Heart left ventricle (tissue), 16 donors: ENCODE data around the gene DCTN5. TPM values are rescaled to one million over a fixed set of nuclear protein-coding genes. Genes with fewer than 3 reads are reported as not detected.

Source experiments
- ATAC-seq, 4 donors: fragments of 200-7000 bp; cut with Tn5 transposase; one replicate each; pipeline ENCODE4 v1.9.1; 2020 to 2022; ENCODE audit warnings: moderate library complexity in 4 of 4, mild to moderate bottlenecking in 3 of 4, moderate number of reproducible peaks in 1 of 4
- DNase-seq, 5 donors: peaks; one replicate each; pipeline ENCODE4 v3.0.0-alpha.2; 2020
- H3K27ac ChIP-seq, 12 donors: fragments of 200-600 bp; sonication (generic) in 4 of 12; one replicate each; pipeline versions ENCODE4 v1.5.0 to v1.8.0; 2016 to 2022; ENCODE audit warnings: mild to moderate bottlenecking in 2 of 12
- H3K27me3 ChIP-seq, 9 donors: fragments of 200-600 bp; sonication (generic) in 2 of 9; one replicate each; pipeline versions ENCODE4 v1.5.1 to v1.8.0; 2016 to 2022; ENCODE audit warnings: mild to moderate bottlenecking in 3 of 9
- H3K36me3 ChIP-seq, 9 donors: fragments of 200-600 bp; sonication (generic) in 2 of 9; one replicate each; pipeline versions ENCODE4 v1.5.0 to v1.8.0; 2018 to 2022; ENCODE audit warnings: mild to moderate bottlenecking in 2 of 9
- H3K4me1 ChIP-seq, 12 donors: fragments of 200-600 bp; sonication (generic) in 4 of 12; one replicate each; pipeline versions ENCODE4 v1.5.0 to v1.8.0; 2016 to 2022; ENCODE audit warnings: mild to moderate bottlenecking in 3 of 12
- H3K4me3 ChIP-seq, 12 donors: fragments of 200-600 bp; sonication (generic) in 4 of 12; one replicate each; pipeline versions ENCODE4 v1.5.0 to v1.8.0; 2017 to 2022; ENCODE audit warnings: mild to moderate bottlenecking in 9 of 12, moderate library complexity in 4 of 12
- H3K9me3 ChIP-seq, 12 donors: fragments of 200-600 bp; sonication (generic) in 4 of 12; one replicate each; pipeline versions ENCODE4 v1.5.0 to v1.8.0; 2016 to 2022; ENCODE audit warnings: mild to moderate bottlenecking in 1 of 12
- POLR2A ChIP-seq, 2 donors: fragments of 450-650 bp; IDR thresholded peaks; one replicate each; pipeline ENCODE4 v1.6.1; 2017; ENCODE audit warnings: antibody characterized with exemption in 2 of 2, mild to moderate bottlenecking in 2 of 2, moderate library complexity in 2 of 2
- WGBS, 4 donors: extraction: QIAGEN DNeasy Blood & Tissue Kit in 2 of 4; methylation state at CpG; one replicate each; pipeline versions ENCODE4 v1.1.5 to v1.1.7; 2013 to 2018; 5-methylcytosine and 5-hydroxymethylcytosine counted together
- intact Hi-C, 10 donors: fragments of 100-400 bp; cut with DNase I; formaldehyde crosslinking; loops; one replicate each; pipeline versions ENCODE4 v1.11.1 to v1.14.2; 2022
- polyA plus RNA-seq, 2 donors: library from polyadenylated mRNA; stranded (reverse); fragments of 200-250 nt; gene quantifications; one replicate each; pipeline ENCODE4 v1.2.3, GENCODE V29; 2013
- total RNA-seq, 9 donors: library from RNA; depleted of rRNA in 2 of 9; stranded (reverse); fragments of >200 nt in 2 of 9; fragmentation: NEBNext Ultra II Directional in 3 of 9; extraction: Animal tissue kit (Norgen Biotek cat#: 25700) in 3 of 9; gene quantifications; one replicate each; pipeline versions ENCODE4 v1.1.0 to v1.2.4, GENCODE V29; 2016 to 2023
- TF ChIP-seq, protein P1 (sequence below), 12 donors: fragments of 200-600 bp; sonication (generic) in 4 of 12; IDR thresholded peaks; one replicate each; pipeline versions ENCODE4 v1.5.0 to v1.8.0; 2018 to 2022; ENCODE audit warnings: antibody characterized with exemption in 12 of 12, mild to moderate bottlenecking in 5 of 12
- donor health status: ischemic (EF 13 %, LVEDD 7.1; RV severe dilation, severe dysfunction).
- donor health status: healthy with polysubstance abuse.
- donor health status: DM: no; HTN: yes; CAD: no.
- donor health status: DM: no; HTN: no; CAD: no.
- donor health status: ischemic (EF 25% LVEDD 6.9; RV normal size, moderate dysfunction).
- donor health status: ischemic (EF 25% LVEDD 5.7; RV mildly dilated, moderate dysfunction).
- donor health status: healthy.
- donor health status: DM: yes; HTN: yes; CAD: no.
- donor health status: ischemic (EF 35%, LVEDD 5.7; RV mildly dilated, moderate dysfunction).
- donor health status: nonischemic (EF 11% LVEDD 7.7; RV severe dilation, severe dysfunction).
- donor health status: DM: yes; HTN: yes; CAD: no.
- donor health status: PGD.
- donor health status: ischemic (EF 29% LVEDD 5.4; RV normal size, mild dysfunction).
- donor health status: nonischemic (EF 23%, LVEDD 6.1; RV moderate dilation, normal function).

The DCTN5 gene
- total and polyA plus RNA-seq, 11 donors: 7.4 to 56.0 (median 38.4) TPM

DNA sequence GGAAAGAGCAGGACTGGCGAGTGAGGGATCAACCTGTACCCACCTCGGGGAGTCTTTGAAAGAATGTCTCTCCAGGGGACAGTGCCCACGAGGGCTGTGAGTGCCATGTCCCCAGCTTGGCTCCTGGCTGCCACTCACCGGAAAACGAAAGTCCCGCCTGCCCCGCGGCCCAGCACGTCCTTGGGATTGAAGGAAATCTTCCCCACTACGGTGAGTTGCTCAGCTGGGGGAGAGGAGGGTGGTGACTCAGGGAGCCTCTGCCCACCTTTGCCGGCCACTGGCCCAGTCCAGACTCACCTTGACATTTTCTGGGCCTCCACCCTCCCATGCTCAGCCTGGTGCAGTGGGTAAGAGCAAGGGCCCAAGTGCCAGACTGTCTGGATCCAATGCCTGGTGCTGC, 54.5 kb downstream of the DCTN5 start:
- Histone ChIP-seq H3K4me3 (no peak overlapping the region), H3K27ac (no peak overlapping the region), H3K9me3 (no peaks in the 10 kb centered on the region), H3K4me1 (peaks cover 0 to 9% (median 0%) of the 10 kb centered on the region in 12 donors), H3K27me3 (peaks cover 0 to 20% (median 0%) of the 10 kb centered on the region in 9 donors), H3K36me3 (peaks cover 0 to 5% (median 1%) of the 10 kb centered on the region in 9 donors)
- no peak for DNase-seq
- WGBS, 4 donors: 79 to 89% (median 85%) methylated on average over 11 of the region's 11 CpGs
- ATAC-seq: no peak
- TF ChIP-seq, protein P1, sequence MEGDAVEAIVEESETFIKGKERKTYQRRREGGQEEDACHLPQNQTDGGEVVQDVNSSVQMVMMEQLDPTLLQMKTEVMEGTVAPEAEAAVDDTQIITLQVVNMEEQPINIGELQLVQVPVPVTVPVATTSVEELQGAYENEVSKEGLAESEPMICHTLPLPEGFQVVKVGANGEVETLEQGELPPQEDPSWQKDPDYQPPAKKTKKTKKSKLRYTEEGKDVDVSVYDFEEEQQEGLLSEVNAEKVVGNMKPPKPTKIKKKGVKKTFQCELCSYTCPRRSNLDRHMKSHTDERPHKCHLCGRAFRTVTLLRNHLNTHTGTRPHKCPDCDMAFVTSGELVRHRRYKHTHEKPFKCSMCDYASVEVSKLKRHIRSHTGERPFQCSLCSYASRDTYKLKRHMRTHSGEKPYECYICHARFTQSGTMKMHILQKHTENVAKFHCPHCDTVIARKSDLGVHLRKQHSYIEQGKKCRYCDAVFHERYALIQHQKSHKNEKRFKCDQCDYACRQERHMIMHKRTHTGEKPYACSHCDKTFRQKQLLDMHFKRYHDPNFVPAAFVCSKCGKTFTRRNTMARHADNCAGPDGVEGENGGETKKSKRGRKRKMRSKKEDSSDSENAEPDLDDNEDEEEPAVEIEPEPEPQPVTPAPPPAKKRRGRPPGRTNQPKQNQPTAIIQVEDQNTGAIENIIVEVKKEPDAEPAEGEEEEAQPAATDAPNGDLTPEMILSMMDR (IDR thresholded peaks at IDR 0.05): no peak
- no peak for TF ChIP-seq POLR2A (IDR thresholded peaks at IDR 0.05)
- intact Hi-C loops: no loop called here

DNA sequence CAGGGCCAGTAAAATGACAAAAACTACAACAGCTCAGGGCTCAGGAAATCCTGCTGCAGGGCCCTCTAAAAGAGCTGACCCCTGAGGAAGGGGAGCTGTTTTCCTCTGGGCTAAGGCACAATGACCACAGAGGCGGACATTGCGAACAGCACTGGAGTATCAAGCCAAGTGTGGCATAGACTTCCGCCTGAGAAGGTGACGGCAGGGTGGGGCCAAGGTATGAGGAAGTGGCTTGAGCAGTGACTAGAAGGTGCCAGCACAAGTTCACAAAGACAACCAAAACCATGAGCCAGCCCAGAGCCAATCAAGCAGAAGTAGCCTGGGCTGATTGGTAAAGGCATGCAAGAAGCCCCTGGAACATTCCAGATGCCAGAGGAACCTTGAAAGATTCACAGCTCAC, 57.8 kb downstream of the DCTN5 start:
- no peak overlapping the region for H3K4me3 ChIP-seq
- intact Hi-C loops: no loop called here
- H3K36me3 ChIP-seq: no peaks in the 10 kb centered on the region
- no peak for ATAC-seq
- no peak for DNase-seq
- no peak for TF ChIP-seq POLR2A (IDR thresholded peaks at IDR 0.05)
- TF ChIP-seq, protein P1 (IDR thresholded peaks at IDR 0.05): no peak
- H3K27me3 ChIP-seq: peaks cover 0 to 20% (median 0%) of the 10 kb centered on the region in 9 donors
- peaks cover 0 to 9% (median 2%) of the 10 kb centered on the region in 12 donors for H3K9me3 ChIP-seq
- 79 to 98% (median 91%) methylated on average over 4 of the region's 4 CpGs for WGBS, 4 donors
- peaks cover 0 to 9% (median 0%) of the 10 kb centered on the region in 12 donors for H3K4me1 ChIP-seq
- H3K27ac ChIP-seq: no peak overlapping the region

DNA sequence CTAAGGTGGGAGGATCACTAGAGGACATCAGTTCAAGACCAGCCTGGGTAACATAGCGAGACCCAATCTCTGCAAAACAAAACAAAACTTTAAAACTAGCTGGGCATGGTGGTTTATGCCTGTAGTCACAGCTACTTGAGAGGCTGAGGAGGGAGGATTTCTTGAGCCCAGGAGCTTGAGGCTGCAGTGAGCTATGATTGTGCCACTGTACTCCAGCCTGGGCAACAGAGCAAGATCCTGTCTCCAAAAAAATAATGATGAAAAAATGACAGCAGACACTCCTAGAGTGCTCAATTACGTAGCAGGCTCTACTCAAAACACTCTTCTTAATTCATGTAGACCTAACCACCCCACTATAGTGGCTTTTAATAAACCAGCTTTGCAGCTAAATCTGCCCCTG, 58.8 kb downstream of the DCTN5 start:
- Histone ChIP-seq H3K4me3 (no peak overlapping the region), H3K4me1 (peaks cover 0 to under 1% (median 0%) of the 10 kb centered on the region in 12 donors), H3K36me3 (no peaks in the 10 kb centered on the region), H3K9me3 (peaks cover 0 to 9% (median 2%) of the 10 kb centered on the region in 12 donors), H3K27ac (no peak overlapping the region), H3K27me3 (peaks cover 0 to 20% (median 0%) of the 10 kb centered on the region in 9 donors)
- WGBS, 4 donors: 80 to 90% (median 84%) methylated on average over 2 of the region's 2 CpGs
- intact Hi-C loops: no loop called here
- DNase-seq: no peak
- no peak for ATAC-seq
- TF ChIP-seq, protein P1 (IDR thresholded peaks at IDR 0.05): no peak
- no peak for TF ChIP-seq POLR2A (IDR thresholded peaks at IDR 0.05)

DNA sequence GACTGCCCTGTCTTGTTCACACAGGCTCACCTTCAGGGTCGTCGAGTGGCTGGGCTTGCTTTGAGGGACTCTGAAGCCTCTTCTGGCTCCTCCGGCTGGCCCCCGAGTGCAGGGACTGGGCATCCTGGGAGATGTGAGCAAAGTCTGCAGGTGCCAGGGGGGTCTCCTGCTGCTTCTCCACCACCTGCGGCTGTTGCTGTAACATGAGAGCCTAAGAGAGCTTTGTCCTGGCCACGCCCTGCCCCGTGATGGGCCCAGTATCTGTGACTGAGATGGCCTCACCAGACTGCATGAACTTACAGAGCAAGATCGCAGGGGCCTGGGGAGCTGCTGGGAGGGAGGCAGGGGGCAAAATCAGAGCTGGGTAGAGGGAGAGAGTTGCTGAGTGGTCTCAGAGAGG, 59.2 kb downstream of the DCTN5 start:
- Histone ChIP-seq H3K4me1 (no peaks in the 10 kb centered on the region), H3K27me3 (peaks cover 0 to 22% (median 0%) of the 10 kb centered on the region in 9 donors), H3K36me3 (no peaks in the 10 kb centered on the region), H3K4me3 (no peak overlapping the region), H3K9me3 (peaks cover 0 to 9% (median 2%) of the 10 kb centered on the region in 12 donors), H3K27ac (no peak overlapping the region)
- TF ChIP-seq POLR2A (IDR thresholded peaks at IDR 0.05): no peak
- TF ChIP-seq, protein P1 (IDR thresholded peaks at IDR 0.05): no peak
- ATAC-seq (peak in 1 of 4 donors; percentile 22), DNase-seq (no peak)
- WGBS, 4 donors: 12 to 22% (median 14%) methylated on average over 8 of the region's 8 CpGs
- intact Hi-C loops: no loop called here
